SK-N-SH treated with all-trans-retinoic acid at 6 μM for 48 hours (cell line): ENCODE results near the gene SORCS1.

Source experiments
- ARNTL ChIP-seq: fragments of 450-650 bp; formaldehyde crosslinking; IDR thresholded peaks from 2 replicates; pipeline ENCODE4 v1.5.0; 2020; ENCODE audit warnings: low read depth, mild to moderate bottlenecking, moderate library complexity, borderline replicate concordance
- ISL1 ChIP-seq: fragments of 250-450 bp; sonication (Bioruptor Pico); IDR thresholded peaks from 2 replicates; pipeline ENCODE4 v2.1.2; 2022; ENCODE audit warnings: mild to moderate bottlenecking, moderate library complexity
- OSR1 ChIP-seq: fragments of 250-450 bp; sonication (Bioruptor Pico); IDR thresholded peaks from 2 replicates; pipeline ENCODE4 v1.8.0; 2022; ENCODE audit warnings: moderate library complexity, mild to moderate bottlenecking, inconsistent platforms
- SNAI2 ChIP-seq: fragments of 250-450 bp; sonication (Bioruptor Pico); IDR thresholded peaks from 2 replicates; pipeline ENCODE4 v1.5.0; 2020; ENCODE audit warnings: mild to moderate bottlenecking, moderate library complexity
- TOX ChIP-seq: fragments of 250-450 bp; sonication (Bioruptor Pico); IDR thresholded peaks from 2 replicates; pipeline ENCODE4 v1.8.0; 2021; ENCODE audit warnings: mild to moderate bottlenecking, moderate library complexity, borderline replicate concordance
- ZFP3 ChIP-seq: fragments of 250-450 bp; sonication (Bioruptor Pico); IDR thresholded peaks from 2 replicates; pipeline ENCODE4 v1.5.0; 2020; ENCODE audit warnings: mild to moderate bottlenecking, moderate library complexity
- ZNF565 ChIP-seq: fragments of 450-650 bp; formaldehyde crosslinking; conservative IDR thresholded peaks from 2 replicates; pipeline ENCODE4 v1.5.0; 2020; ENCODE audit warnings: low read depth, mild to moderate bottlenecking, moderate library complexity
- ZNF8 ChIP-seq: fragments of 450-650 bp; formaldehyde crosslinking; IDR thresholded peaks from 2 replicates; pipeline ENCODE4 v1.5.0; 2020; ENCODE audit warnings: mild to moderate bottlenecking, moderate library complexity
- TF ChIP-seq, protein P1 (sequence below): fragments of 250-450 bp; sonication (Bioruptor Pico); IDR thresholded peaks from 2 replicates; pipeline ENCODE4 v1.8.0; 2020; ENCODE audit warnings: mild to moderate bottlenecking, moderate library complexity, borderline replicate concordance
- TF ChIP-seq, protein P2 (sequence below): fragments of 250-450 bp; sonication (Bioruptor Pico); IDR thresholded peaks from 2 replicates; pipeline ENCODE4 v1.5.1; 2021; ENCODE audit warnings: mild to moderate bottlenecking, moderate library complexity
- TF ChIP-seq, protein P3 (sequence below): fragments of 250-450 bp; sonication (Bioruptor Pico); IDR thresholded peaks from 2 replicates; pipeline ENCODE4 v1.5.1; 2020; ENCODE audit warnings: low read depth, mild to moderate bottlenecking, moderate library complexity
- TF ChIP-seq, protein P4 (sequence below): fragments of 250-450 bp; sonication (Bioruptor Pico); IDR thresholded peaks from 2 replicates; pipeline ENCODE4 v1.5.0; 2020; ENCODE audit warnings: mild to moderate bottlenecking, moderate library complexity

DNA sequence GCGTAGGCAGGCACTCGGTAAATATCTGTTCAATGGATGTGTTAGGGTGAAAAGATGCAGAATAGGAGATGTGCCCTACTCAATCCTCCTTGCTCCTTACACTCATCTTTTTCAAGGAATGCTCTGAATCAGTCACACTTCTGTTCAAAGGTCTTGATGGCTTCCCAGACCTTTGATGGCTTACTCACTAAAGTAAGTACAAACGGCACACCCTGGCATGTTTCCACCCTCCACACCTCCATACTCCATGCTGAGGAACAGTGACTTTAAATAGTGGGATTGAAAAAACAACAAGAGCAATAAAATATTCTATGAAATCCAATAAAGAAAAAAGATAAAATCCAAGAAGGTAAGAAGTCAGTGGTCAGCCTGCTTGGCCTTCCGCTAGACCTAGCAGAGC is 569.2 kb downstream of the SORCS1 start:
- TF ChIP-seq, protein P1, sequence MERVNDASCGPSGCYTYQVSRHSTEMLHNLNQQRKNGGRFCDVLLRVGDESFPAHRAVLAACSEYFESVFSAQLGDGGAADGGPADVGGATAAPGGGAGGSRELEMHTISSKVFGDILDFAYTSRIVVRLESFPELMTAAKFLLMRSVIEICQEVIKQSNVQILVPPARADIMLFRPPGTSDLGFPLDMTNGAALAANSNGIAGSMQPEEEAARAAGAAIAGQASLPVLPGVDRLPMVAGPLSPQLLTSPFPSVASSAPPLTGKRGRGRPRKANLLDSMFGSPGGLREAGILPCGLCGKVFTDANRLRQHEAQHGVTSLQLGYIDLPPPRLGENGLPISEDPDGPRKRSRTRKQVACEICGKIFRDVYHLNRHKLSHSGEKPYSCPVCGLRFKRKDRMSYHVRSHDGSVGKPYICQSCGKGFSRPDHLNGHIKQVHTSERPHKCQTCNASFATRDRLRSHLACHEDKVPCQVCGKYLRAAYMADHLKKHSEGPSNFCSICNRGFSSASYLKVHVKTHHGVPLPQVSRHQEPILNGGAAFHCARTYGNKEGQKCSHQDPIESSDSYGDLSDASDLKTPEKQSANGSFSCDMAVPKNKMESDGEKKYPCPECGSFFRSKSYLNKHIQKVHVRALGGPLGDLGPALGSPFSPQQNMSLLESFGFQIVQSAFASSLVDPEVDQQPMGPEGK (CRISPR knock-in tag), result no peak
- TF ChIP-seq TOX (no peak), OSR1 (no peak), ARNTL (CRISPR knock-in tag) (no peak), SNAI2 (CRISPR knock-in tag) (no peak), ISL1 (CRISPR knock-in tag) (no peak), ZNF565 (CRISPR knock-in tag) (no peak), ZFP3 (CRISPR knock-in tag) (no peak), ZNF8 (no peak)
- TF ChIP-seq, protein P2, sequence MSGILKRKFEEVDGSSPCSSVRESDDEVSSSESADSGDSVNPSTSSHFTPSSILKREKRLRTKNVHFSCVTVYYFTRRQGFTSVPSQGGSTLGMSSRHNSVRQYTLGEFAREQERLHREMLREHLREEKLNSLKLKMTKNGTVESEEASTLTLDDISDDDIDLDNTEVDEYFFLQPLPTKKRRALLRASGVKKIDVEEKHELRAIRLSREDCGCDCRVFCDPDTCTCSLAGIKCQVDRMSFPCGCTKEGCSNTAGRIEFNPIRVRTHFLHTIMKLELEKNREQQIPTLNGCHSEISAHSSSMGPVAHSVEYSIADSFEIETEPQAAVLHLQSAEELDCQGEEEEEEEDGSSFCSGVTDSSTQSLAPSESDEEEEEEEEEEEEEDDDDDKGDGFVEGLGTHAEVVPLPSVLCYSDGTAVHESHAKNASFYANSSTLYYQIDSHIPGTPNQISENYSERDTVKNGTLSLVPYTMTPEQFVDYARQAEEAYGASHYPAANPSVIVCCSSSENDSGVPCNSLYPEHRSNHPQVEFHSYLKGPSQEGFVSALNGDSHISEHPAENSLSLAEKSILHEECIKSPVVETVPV (CRISPR knock-in tag), result no peak
- TF ChIP-seq, protein P3, sequence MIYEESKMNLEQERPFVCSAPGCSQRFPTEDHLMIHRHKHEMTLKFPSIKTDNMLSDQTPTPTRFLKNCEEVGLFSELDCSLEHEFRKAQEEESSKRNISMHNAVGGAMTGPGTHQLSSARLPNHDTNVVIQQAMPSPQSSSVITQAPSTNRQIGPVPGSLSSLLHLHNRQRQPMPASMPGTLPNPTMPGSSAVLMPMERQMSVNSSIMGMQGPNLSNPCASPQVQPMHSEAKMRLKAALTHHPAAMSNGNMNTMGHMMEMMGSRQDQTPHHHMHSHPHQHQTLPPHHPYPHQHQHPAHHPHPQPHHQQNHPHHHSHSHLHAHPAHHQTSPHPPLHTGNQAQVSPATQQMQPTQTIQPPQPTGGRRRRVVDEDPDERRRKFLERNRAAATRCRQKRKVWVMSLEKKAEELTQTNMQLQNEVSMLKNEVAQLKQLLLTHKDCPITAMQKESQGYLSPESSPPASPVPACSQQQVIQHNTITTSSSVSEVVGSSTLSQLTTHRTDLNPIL, result no peak
- TF ChIP-seq, protein P4, sequence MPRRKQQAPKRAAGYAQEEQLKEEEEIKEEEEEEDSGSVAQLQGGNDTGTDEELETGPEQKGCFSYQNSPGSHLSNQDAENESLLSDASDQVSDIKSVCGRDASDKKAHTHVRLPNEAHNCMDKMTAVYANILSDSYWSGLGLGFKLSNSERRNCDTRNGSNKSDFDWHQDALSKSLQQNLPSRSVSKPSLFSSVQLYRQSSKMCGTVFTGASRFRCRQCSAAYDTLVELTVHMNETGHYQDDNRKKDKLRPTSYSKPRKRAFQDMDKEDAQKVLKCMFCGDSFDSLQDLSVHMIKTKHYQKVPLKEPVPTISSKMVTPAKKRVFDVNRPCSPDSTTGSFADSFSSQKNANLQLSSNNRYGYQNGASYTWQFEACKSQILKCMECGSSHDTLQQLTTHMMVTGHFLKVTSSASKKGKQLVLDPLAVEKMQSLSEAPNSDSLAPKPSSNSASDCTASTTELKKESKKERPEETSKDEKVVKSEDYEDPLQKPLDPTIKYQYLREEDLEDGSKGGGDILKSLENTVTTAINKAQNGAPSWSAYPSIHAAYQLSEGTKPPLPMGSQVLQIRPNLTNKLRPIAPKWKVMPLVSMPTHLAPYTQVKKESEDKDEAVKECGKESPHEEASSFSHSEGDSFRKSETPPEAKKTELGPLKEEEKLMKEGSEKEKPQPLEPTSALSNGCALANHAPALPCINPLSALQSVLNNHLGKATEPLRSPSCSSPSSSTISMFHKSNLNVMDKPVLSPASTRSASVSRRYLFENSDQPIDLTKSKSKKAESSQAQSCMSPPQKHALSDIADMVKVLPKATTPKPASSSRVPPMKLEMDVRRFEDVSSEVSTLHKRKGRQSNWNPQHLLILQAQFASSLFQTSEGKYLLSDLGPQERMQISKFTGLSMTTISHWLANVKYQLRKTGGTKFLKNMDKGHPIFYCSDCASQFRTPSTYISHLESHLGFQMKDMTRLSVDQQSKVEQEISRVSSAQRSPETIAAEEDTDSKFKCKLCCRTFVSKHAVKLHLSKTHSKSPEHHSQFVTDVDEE, result no peak
